ENCODE data around the gene LIPK.
"Not testable (repeated sequence)": the region's sequence is repeated elsewhere in the genome, so short reads cannot be mapped to it uniquely, and the experiment has no call there.

Gene LIPK

GRCh38 chr10:88715517-88715916 is 9.5 kb downstream of the LIPK start:
- no peak for DNase-seq (ENCODE audit: low spot score)

GRCh38 chr10:88721392-88721791 is 15.3 kb downstream of the LIPK start:
- no peak for DNase-seq (ENCODE audit: low spot score)

- DNase-seq (ENCODE audit: low spot score), result no peak
Measured at GRCh38 chr10:88725798-88726197, 19.7 kb downstream of the LIPK start.

DNA sequence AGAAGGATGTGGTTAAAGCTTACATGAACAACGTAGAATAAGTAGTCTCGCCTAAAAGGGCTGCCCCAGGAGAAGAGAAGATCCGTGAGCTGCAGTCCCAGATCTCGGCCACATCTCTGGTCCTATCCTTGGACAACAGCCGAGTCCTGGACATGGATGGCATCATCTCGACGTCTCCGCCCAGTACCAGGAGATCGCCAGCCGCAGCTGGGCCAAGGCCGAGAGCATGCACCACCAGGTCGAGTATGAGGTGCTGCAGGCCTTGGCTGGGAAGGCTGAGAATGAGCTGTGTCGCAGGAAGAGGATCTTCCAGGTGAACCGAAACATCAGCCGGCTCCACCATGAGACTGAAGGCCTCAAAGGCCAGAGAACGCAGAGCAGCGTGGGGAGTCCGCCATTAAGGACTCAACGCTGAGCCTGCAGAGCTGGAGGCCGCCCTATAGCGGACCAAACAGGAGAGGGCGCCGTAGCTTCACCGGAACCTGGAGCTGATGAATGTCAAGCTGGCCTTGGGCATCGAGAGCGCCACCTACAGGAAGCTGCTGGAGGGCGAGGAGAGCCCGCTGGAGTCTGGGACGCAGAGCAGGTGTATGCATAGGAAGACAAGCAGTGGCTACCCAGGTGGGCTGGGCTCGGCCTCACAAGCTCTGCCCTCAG is 22.2 kb downstream of the LIPK start:
- DNase-seq (ENCODE audit: low spot score), result peak; percentile 11

- no peak for DNase-seq (ENCODE audit: low spot score)
Measured at GRCh38 chr10:88730864-88731263, 24.8 kb downstream of the LIPK start.

- DNase-seq (ENCODE audit: low spot score), result no peak
Measured at GRCh38 chr10:88731296-88731695, 25.2 kb downstream of the LIPK start.

DNA sequence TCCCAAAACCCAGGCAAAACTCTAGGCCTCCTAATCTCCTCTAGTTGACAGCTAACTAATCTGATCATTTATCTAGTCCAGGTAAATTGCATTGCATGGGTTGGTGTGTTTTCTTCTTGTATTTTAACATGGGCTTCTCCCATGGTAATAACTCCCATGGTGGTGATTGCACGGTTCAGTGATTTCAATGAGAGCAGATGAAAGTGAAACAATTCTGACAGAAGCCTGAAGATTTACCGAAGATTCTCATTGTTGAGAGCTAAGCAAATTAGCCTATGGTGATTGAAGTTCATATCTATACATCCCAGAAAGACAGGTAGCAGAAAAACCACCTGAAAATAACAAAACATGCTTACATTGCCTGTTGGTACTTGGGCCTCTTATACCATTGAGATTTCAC is 27.2 kb downstream of the LIPK start:
- DNase-seq (ENCODE audit: low spot score), result no peak

GRCh38 chr10:88735661-88736060 is 29.6 kb downstream of the LIPK start:
- no peak for DNase-seq (ENCODE audit: low spot score)

- DNase-seq (ENCODE audit: low spot score), result not testable (repeated sequence)
Measured at GRCh38 chr10:88741921-88742320, 35.9 kb downstream of the LIPK start.

DNA sequence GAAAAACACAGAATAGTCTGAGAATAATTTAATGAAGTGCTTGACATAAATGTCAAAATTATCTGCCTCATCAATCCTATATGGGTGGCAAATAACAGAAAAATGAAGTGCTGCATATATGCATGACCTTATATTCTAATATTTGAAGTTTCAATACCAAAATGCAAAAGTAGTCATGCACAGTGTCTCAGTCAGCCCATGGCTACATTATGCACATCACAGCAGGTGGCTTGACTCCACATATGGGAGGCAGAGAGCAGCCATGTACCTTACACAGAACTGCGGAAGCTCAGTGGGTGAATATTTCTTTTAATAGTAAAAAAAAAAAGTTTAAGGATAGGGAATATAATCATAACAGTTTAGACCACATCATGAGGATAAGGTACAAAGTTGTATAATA is 36.4 kb downstream of the LIPK start:
- no peak for DNase-seq (ENCODE audit: low spot score)

- no peak for DNase-seq (ENCODE audit: low spot score)
Measured at GRCh38 chr10:88744002-88744401, 38.0 kb downstream of the LIPK start.

- DNase-seq (ENCODE audit: low spot score), result no peak
Measured at GRCh38 chr10:88745633-88746032, 39.6 kb downstream of the LIPK start.

DNA sequence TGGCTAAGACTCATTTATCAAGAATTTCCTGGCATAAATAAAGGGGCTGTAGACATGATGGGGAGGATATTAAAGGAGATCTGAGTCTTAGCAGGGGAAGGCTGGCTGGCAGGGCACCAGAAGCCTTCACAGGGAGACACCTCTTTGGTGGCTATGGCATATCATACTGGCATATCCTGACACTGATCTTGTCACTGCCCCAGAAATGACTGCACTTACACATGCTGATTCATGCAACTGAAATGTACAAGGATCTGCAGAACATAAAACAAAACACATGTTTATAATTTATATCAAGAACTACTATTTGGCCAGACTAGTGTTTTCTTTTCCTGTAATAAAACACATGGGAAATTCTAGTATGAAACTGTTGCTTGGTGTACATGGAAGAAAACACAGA is 48.2 kb downstream of the LIPK start:
- DNase-seq (ENCODE audit: low spot score), result peak; percentile 81

DNA sequence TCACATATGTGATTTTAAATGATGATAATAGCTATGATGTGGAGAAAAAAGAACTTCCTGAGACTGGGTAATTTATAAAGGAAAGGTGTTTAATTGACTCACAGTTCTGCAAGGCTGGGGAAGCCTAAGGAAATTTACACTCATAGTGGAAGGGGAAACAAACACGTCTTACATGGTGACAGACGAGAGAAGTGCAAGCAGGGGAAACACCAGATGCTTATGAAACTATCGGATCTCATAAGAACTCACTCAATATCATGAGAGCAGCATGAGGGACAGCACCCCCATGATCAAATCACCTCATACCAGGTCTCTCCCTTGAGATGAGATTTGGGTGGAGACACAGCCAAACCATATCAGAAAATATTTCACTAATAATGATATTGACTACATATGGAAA is 49.7 kb downstream of the LIPK start:
- DNase-seq (ENCODE audit: low spot score), result no peak

GRCh38 chr10:88756660-88757059 is 50.6 kb downstream of the LIPK start:
- no peak for DNase-seq (ENCODE audit: low spot score)

- peak; percentile 13 for DNase-seq (ENCODE audit: low spot score)
Measured at GRCh38 chr10:88759366-88760101, 53.5 kb downstream of the LIPK start, which contains the start of gene LIPN. Gene LIPN, plus strand, starts transcription at chr10:88760020. Its CDS starts 1,386 bp downstream, at chr10:88761406.

- DNase-seq (ENCODE audit: low spot score), result no peak
Measured at GRCh38 chr10:88762906-88763305, 56.9 kb downstream of the LIPK start.

DNA sequence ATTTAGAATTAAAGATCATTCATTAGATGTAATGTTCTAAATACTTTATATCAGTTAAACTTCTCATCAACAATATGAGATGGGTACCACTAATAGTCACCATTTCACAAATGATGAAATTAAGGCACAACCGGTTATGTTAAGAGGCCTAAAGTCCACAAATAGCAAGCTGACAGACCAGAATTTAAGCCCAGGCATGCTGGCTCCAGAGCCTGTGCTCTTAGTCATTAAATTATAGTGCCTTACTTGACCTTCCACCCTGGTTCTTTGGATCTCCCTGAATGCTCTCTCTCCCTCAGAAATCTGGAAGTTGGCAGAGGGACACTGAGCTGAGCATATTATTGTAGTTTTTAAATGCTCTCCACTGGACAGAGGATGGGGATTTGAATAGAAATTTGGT is 57.4 kb downstream of the LIPK start:
- DNase-seq (ENCODE audit: low spot score), result no peak

- no peak for DNase-seq (ENCODE audit: low spot score)
Measured at GRCh38 chr10:88764110-88764509, 58.1 kb downstream of the LIPK start.

DNA sequence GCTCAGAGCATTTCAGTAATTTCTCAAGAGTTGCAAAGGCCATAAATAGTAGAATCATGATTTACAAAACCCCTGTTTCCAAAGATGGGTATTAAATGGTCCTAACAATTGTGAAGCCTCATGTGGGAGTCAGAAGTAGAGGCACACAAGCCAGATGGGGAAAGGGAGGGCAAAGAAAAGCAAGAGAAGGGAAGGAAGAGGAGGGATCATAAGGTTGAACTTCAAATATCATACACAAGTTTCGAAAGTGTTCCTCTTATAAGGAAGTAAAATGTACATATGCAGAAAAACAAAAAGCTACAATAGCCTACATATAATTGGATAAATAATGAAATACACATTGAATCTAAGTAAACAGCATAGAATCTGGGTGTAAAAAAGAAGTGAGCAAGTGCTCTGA is 59.8 kb downstream of the LIPK start:
- no peak for DNase-seq (ENCODE audit: low spot score)

DNA sequence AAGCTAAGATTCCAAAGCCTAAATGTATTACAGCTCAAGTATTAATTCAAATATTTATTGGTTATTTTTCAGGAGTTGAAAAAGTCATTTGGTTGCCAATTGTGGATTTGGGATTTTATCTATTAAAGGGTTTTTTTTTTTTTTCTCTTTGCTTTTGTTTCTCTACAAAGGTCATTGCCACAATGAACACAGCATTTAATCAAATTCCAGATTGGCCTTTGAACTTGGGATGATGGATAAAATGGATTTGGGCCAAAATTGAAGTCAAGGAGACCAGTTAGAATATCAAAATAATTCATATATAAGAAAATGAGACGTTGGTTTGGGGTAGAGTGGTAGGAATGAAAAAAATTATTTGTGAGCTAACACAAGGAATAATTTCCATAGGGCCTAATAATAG is 63.3 kb downstream of the LIPK start:
- no peak for DNase-seq (ENCODE audit: low spot score)

- DNase-seq (ENCODE audit: low spot score), result no peak
Measured at GRCh38 chr10:88781206-88781605, 75.2 kb downstream of the LIPK start.

- DNase-seq (ENCODE audit: low spot score), result no peak
Measured at GRCh38 chr10:88782222-88782621, 76.2 kb downstream of the LIPK start.

GRCh38 chr10:88783724-88784123 is 77.7 kb downstream of the LIPK start:
- DNase-seq (ENCODE audit: low spot score), result no peak
